K562 (cell line): ENCODE results near the gene GALNS. TPM values are rescaled to one million over a fixed set of nuclear protein-coding genes. Genes with fewer than 3 reads are reported as not detected.

Experiments
- ATAC-seq: fragments of 200-7000 bp; cut with Tn5 transposase; 3 replicates; pipeline ENCODE4 v1.9.1; 2020; ENCODE audit warnings: moderate library complexity
- BruUV-seq: library from RNA; stranded (reverse); fragments of 400-500 nt; replicated peaks from 2 replicates; lab custom pipeline; 2021; lab: Mats Ljungman, UMichigan
- CTCF ChIA-PET: fragments of 300-600 bp; formaldehyde crosslinking; extraction: SDS; loops from one replicate; lab custom pipeline; 2021; ENCODE audit warnings: low intra/inter-chr PET ratio; lab: Yijun Ruan, JAX
- POLR2A ChIA-PET: fragments of 300-600, 350-650 bp; sonication (Branson Sonifier 250); formaldehyde crosslinking; extraction: SDS; loops from one replicate; lab custom pipeline; 2021; ENCODE audit warnings: antibody characterized with exemption, inconsistent platforms; lab: Yijun Ruan, JAX
- DNase-seq, 4 experiments: peaks; one replicate each; pipeline versions ENCODE4 v3.0.0 to v3.0.0-alpha.2; 2011 to 2018; ENCODE audit warnings: low spot score in 3 of 4, mixed read lengths in 3 of 4; ENCODE audit errors: extremely low read depth in 1 of 4
- FAIRE-seq: peaks from 2 replicates; lab custom pipeline; 2011; peaks lifted over from hg19 to GRCh38; lab: Jason Lieb, UNC
- H2AFZ ChIP-seq: 2 replicates; pipeline ENCODE4 v1.6.0; 2011; ENCODE audit warnings: low read depth, low read length, control low read depth, inconsistent platforms
- H3K27ac ChIP-seq: fragments of 200-600 bp; 3 replicates; pipeline ENCODE4 v1.8.0; 2011; ENCODE audit warnings: low read depth, mild to moderate bottlenecking, control low read depth, inconsistent platforms, low read length, moderate library complexity, mixed read lengths; ENCODE audit errors: extremely low read depth
- H3K27me3 ChIP-seq, 2 experiments: fragments of 300-600 bp in 1 of 2; 2 replicates in 1 of 2; 3 replicates in 1 of 2; pipeline versions ENCODE4 v1.6.0 to v1.8.0; 2011; ENCODE audit warnings: inconsistent platforms in 2 of 2, low read length in 2 of 2, mild to moderate bottlenecking in 1 of 2, mixed read lengths in 1 of 2, moderate library complexity in 1 of 2; ENCODE audit not compliant: control insufficient read depth in 2 of 2, insufficient read depth in 2 of 2
- H3K36me3 ChIP-seq: fragments of 300-600 bp; 3 replicates; pipeline ENCODE4 v1.8.0; 2011; ENCODE audit warnings: mild to moderate bottlenecking, low read length, inconsistent platforms; ENCODE audit not compliant: control insufficient read depth, insufficient read depth
- H3K4me1 ChIP-seq, 2 experiments: fragments of 200-600 bp in 1 of 2; replicated peaks in 1 of 2; 2 replicates in 1 of 2; 3 replicates in 1 of 2; pipeline versions ENCODE4 v1.5.1 to v1.8.0; 2011; ENCODE audit warnings: inconsistent platforms in 2 of 2, low read length in 2 of 2, mild to moderate bottlenecking in 1 of 2, mixed read lengths in 1 of 2, moderate library complexity in 1 of 2; ENCODE audit not compliant: control insufficient read depth in 2 of 2, insufficient read depth in 2 of 2
- H3K4me2 ChIP-seq: 2 replicates; pipeline ENCODE4 v1.6.1; 2011; ENCODE audit warnings: low read length, control low read depth, inconsistent platforms, mixed read lengths; ENCODE audit not compliant: insufficient read depth
- H3K4me3 ChIP-seq: fragments of 200-600 bp; sonication (generic), shearing (Covaris generic); 2 replicates; pipeline ENCODE4 v1.5.1; 2016; ENCODE audit warnings: control low read depth, inconsistent platforms
- H3K79me2 ChIP-seq: fragments of 200-600 bp; 3 replicates; pipeline ENCODE4 v1.8.0; 2011; ENCODE audit warnings: low read length, inconsistent platforms; ENCODE audit not compliant: control insufficient read depth, insufficient read depth
- H3K9ac ChIP-seq, 2 experiments: 2 replicates each; pipeline versions ENCODE4 v1.6.0 to v1.6.1; 2011; ENCODE audit warnings: low read depth in 2 of 2, low read length in 2 of 2, control low read depth in 1 of 2, inconsistent platforms in 1 of 2, mild to moderate bottlenecking in 1 of 2, mixed read lengths in 1 of 2; ENCODE audit not compliant: insufficient read depth in 1 of 2
- H3K9me1 ChIP-seq: one replicate; pipeline ENCODE4 v1.6.0; 2011; ENCODE audit warnings: inconsistent platforms, mild to moderate bottlenecking, low read length, moderate library complexity; ENCODE audit not compliant: control insufficient read depth, insufficient read depth
- H3K9me3 ChIP-seq: replicated peaks from 2 replicates; pipeline ENCODE4 v1.5.1; 2011; ENCODE audit warnings: low read depth, low read length, inconsistent platforms; ENCODE audit not compliant: control insufficient read depth, insufficient read depth
- H4K20me1 ChIP-seq: replicated peaks from 2 replicates; pipeline ENCODE4 v1.6.1; 2011; ENCODE audit warnings: low read length, inconsistent platforms, mixed read lengths; ENCODE audit not compliant: control insufficient read depth, insufficient read depth
- CSDE1 ChIP-seq, 2 experiments: fragments of 450-650 bp; IDR thresholded peaks; 2 replicates each; pipeline ENCODE4 v1.6.1; 2016; ENCODE audit warnings: mild to moderate bottlenecking in 1 of 2
- EGR1 ChIP-seq: fragments of 450-650 bp; conservative IDR thresholded peaks from 2 replicates; pipeline ENCODE4 v1.6.1; 2017; ENCODE audit warnings: mild to moderate bottlenecking
- FOXA3 ChIP-seq, 2 experiments: fragments of 450-650 bp in 1 of 2; sonication (generic) in 1 of 2; formaldehyde crosslinking; IDR thresholded peaks in 1 of 2; conservative IDR thresholded peaks in 1 of 2; 2 replicates each; pipeline versions ENCODE4 v1.4.0 to v1.8.0; 2020 to 2022; ENCODE audit warnings: mild to moderate bottlenecking in 2 of 2, missing genetic modification reagents in 1 of 2
- ILF3 ChIP-seq: fragments of 450-650 bp; IDR thresholded peaks from 2 replicates; pipeline ENCODE4 v1.6.1; 2018; ENCODE audit warnings: antibody characterized with exemption, mild to moderate bottlenecking, moderate library complexity, borderline replicate concordance
- PREB ChIP-seq: sonication (generic); formaldehyde crosslinking; IDR thresholded peaks from 2 replicates; pipeline ENCODE4 v1.8.1; 2023; ENCODE audit warnings: mild to moderate bottlenecking, missing genetic modification reagents
- TOE1 ChIP-seq, 2 experiments: fragments of 450-650 bp in 1 of 2; sonication (generic) in 1 of 2; formaldehyde crosslinking in 1 of 2; IDR thresholded peaks; 2 replicates each; pipeline versions ENCODE4 v1.7.1 to v1.8.0; 2016 to 2022; ENCODE audit warnings: borderline replicate concordance in 2 of 2, mild to moderate bottlenecking in 2 of 2, antibody characterized with exemption in 1 of 2, inconsistent platforms in 1 of 2, low read depth in 1 of 2, missing genetic modification reagents in 1 of 2, moderate library complexity in 1 of 2
- USF1 ChIP-seq: sonication (generic); formaldehyde crosslinking; IDR thresholded peaks from 2 replicates; pipeline ENCODE4 v1.9.0; 2022; ENCODE audit warnings: mild to moderate bottlenecking, missing genetic modification reagents
- ZNF830 ChIP-seq: fragments of 250-450 bp; sonication (Bioruptor Pico); IDR thresholded peaks from 2 replicates; pipeline ENCODE4 v1.5.0; 2021; ENCODE audit warnings: mild to moderate bottlenecking
- WGBS: fragments of 100-300 bp; shearing (Covaris generic); methylation state at CpG from one replicate; pipeline ENCODE4 v1.1.6; 2016; ENCODE audit warnings: low coverage, mixed read lengths; ENCODE audit not compliant: insufficient coverage; ENCODE audit errors: missing lambda C conversion rate; 5-methylcytosine and 5-hydroxymethylcytosine counted together
- in situ Hi-C: fragments of 300-500 bp; cut with MboI; formaldehyde crosslinking; loops from 4 replicates; pipeline ENCODE4 v1.15.0; 2018; ENCODE audit warnings: inconsistent platforms, mixed read lengths
- intact Hi-C: fragments of 100-400 bp; cut with micrococcal nuclease; formaldehyde crosslinking; loops from 2 replicates; pipeline ENCODE4 v1.14.2; 2022
- polyA plus RNA-seq, 8 experiments: library from polyadenylated mRNA; depleted of rRNA in 4 of 8; stranded (reverse) in 5 of 8; unstranded in 3 of 8; fragments of >200 nt; fragmentation: Nextera tagmentation in 2 of 8; fragmentation: Illumina TruSeq in 1 of 8; extraction: Ambion mirVana in 2 of 8; extraction: Trizol in 1 of 8; gene quantifications; 2 replicates each; pipeline versions ENCODE4 v1.2.1 to v1.2.3, GENCODE V29; 2011 to 2014; ENCODE audit warnings: inconsistent platforms in 1 of 8, missing spikeins in 1 of 8
- total RNA-seq, 7 experiments: library from RNA; depleted of rRNA in 6 of 7; stranded (reverse); fragments of >200 nt in 6 of 7; fragmentation: Illumina TruSeq in 2 of 7; extraction: Trizol in 2 of 7; gene quantifications; 2 replicates each; pipeline versions ENCODE4 v1.2.1 to v1.2.3, GENCODE V29; 2011 to 2021; ENCODE audit warnings: low replicate concordance in 1 of 7

Gene GALNS
- total and polyA plus RNA-seq, 9 of the 15 experiments (the other 6 are each of a cell fraction or from before 2014, with no cell fraction given): 0.38 to 13.2 (median 4.3) TPM

- DNase-seq (no peak), FAIRE-seq (no peak), ATAC-seq (peak; percentile 5; the same call in 1 of the 3 replicates)
- no peak overlapping the region for H2AFZ ChIP-seq
- 57% methylated on average over 6 of the region's 13 CpGs for WGBS
- H3K36me3 ChIP-seq: no peaks in the 10 kb centered on the region
- intact Hi-C loops: no loop called here
- peak overlapping the region in 1 of 2 experiments; percentile 66; a peak in 2 of 4 replicates for H3K9ac ChIP-seq
- in situ Hi-C loops: no loop called here
- TF ChIP-seq ZNF830 (CRISPR knock-in tag): no peak
- TF ChIP-seq EGR1: 0 out of 2 replicates have a peak, but pooled peaks have one; percentile 17
- no TSS peak for BruUV-seq
- H3K4me1 ChIP-seq: peaks cover 12 to 43% of the 10 kb centered on the region in 2 experiments
- CTCF ChIA-PET: no interaction called here
- H4K20me1 ChIP-seq: no peaks in the 10 kb centered on the region
- H3K4me2 ChIP-seq: no peak overlapping the region
- H3K79me2 ChIP-seq: no peaks in the 10 kb centered on the region
- no peaks in the 10 kb centered on the region for H3K27me3 ChIP-seq
- H3K27ac ChIP-seq: no peak overlapping the region
- H3K9me3 ChIP-seq: no peaks in the 10 kb centered on the region
- POLR2A ChIA-PET: interaction anchor here (0.7 to 2.9 kb wide), 6 partner anchors 8 to 204 kb away, joined by 3 to 18 read pairs (median 4); partner anchors contain the start of gene APRT
- H3K4me3 ChIP-seq: no peak overlapping the region
- no peaks in the 10 kb centered on the region for H3K9me1 ChIP-seq
Measured at GRCh38 chr16:88792078-88792550, 64.6 kb downstream of the GALNS start.

GRCh38 chr16:88790312-88791211 lies 66.2 kb downstream of the GALNS start:
- Histone ChIP-seq H3K27ac (peak overlapping the region; percentile 2; the same call in 2 of the 3 replicates), H3K79me2 (peaks cover 3% of the 10 kb centered on the region; the same call in 1 of the 3 replicates), H3K36me3 (no peaks in the 10 kb centered on the region), H3K4me2 (peak overlapping the region; percentile 60), H3K4me3 (peak overlapping the region; percentile 2; the same call in 1 of the 2 replicates), H3K9ac (peak overlapping the region; percentile 27 to 71; a peak in 3 of 4 replicates), H2AFZ (peak overlapping the region; percentile 84), H3K9me1 (no peaks in the 10 kb centered on the region), H3K27me3 (no peaks in the 10 kb centered on the region), H3K9me3 (no peaks in the 10 kb centered on the region), H4K20me1 (no peaks in the 10 kb centered on the region), H3K4me1 (peaks cover 14 to 53% of the 10 kb centered on the region in 2 experiments)
- ChIA-PET CTCF (no interaction called here), POLR2A (interaction anchor here (1.0 kb wide), 1 partner anchor 32 kb away, joined by 4 read pairs; no protein-coding TSS in a partner anchor)
- in situ Hi-C loops (no loop called here), intact Hi-C loops (no loop called here)
- no TSS peak for BruUV-seq
- ATAC-seq (peak; percentile 82), FAIRE-seq (peak; percentile 57), DNase-seq (peak; percentile 67 to 81 (median 74))
- 21% methylated on average over 15 of the region's 24 CpGs for WGBS
- TF ChIP-seq ILF3 (no peak), PREB (CRISPR knock-in tag) (no peak), CSDE1 (IDR thresholded peaks at IDR 0.05) (no peak), TOE1 (IDR thresholded peaks at IDR 0.05; ENCODE audit: borderline replicate concordance) (no peak), TOE1 (CRISPR knock-in tag; IDR thresholded peaks at IDR 0.05; ENCODE audit: borderline replicate concordance, low read depth) (no peak), FOXA3 (CRISPR knock-in tag; conservative IDR thresholded peaks at IDR 0.05 in 1 of 2, IDR thresholded peaks at IDR 0.05 in 1 of 2) (no peak), USF1 (CRISPR knock-in tag) (no peak)
